Sigmoid colon (tissue), 4 donors: ENCODE measurements around the gene MYEOV.

Source experiments
- EP300 ChIP-seq, 4 donors: sonication (generic); formaldehyde crosslinking; IDR thresholded peaks; one replicate each; pipeline ENCODE4 v1.6.1; 2017; ENCODE audit warnings: antibody characterized with exemption in 4 of 4
- POLR2A ChIP-seq, 2 donors: fragments of 450-650 bp; IDR thresholded peaks; one replicate each; pipeline ENCODE4 v1.6.1; 2016; ENCODE audit warnings: antibody characterized with exemption in 2 of 2, mild to moderate bottlenecking in 2 of 2, moderate library complexity in 2 of 2
- POLR2AphosphoS5 ChIP-seq, 4 donors: sonication (generic); formaldehyde crosslinking; IDR thresholded peaks; one replicate each; pipeline ENCODE4 v1.6.1; 2017; ENCODE audit warnings: antibody characterized with exemption in 4 of 4
- TF ChIP-seq, protein P1 (sequence below), 4 experiments: fragments of 450-650 bp in 3 of 4; fragments of 200-600 bp in 1 of 4; IDR thresholded peaks; one replicate each; pipeline ENCODE4 v1.5.1; 2016 to 2019; ENCODE audit warnings: antibody characterized with exemption in 4 of 4, mild to moderate bottlenecking in 3 of 4, moderate library complexity in 2 of 4

GRCh38 chr11:69251057-69251393 is 42.9 kb upstream of the MYEOV start:
- no peak for TF ChIP-seq POLR2A (IDR thresholded peaks at IDR 0.05)
- TF ChIP-seq, protein P1, sequence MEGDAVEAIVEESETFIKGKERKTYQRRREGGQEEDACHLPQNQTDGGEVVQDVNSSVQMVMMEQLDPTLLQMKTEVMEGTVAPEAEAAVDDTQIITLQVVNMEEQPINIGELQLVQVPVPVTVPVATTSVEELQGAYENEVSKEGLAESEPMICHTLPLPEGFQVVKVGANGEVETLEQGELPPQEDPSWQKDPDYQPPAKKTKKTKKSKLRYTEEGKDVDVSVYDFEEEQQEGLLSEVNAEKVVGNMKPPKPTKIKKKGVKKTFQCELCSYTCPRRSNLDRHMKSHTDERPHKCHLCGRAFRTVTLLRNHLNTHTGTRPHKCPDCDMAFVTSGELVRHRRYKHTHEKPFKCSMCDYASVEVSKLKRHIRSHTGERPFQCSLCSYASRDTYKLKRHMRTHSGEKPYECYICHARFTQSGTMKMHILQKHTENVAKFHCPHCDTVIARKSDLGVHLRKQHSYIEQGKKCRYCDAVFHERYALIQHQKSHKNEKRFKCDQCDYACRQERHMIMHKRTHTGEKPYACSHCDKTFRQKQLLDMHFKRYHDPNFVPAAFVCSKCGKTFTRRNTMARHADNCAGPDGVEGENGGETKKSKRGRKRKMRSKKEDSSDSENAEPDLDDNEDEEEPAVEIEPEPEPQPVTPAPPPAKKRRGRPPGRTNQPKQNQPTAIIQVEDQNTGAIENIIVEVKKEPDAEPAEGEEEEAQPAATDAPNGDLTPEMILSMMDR (IDR thresholded peaks at IDR 0.05): no peak
- TF ChIP-seq POLR2AphosphoS5 (IDR thresholded peaks at IDR 0.05): no peak
- TF ChIP-seq EP300 (IDR thresholded peaks at IDR 0.05): no peak
